AG04450 (cell line): Measurements from ENCODE around the gene FAXC. TPM values are rescaled to one million over a fixed set of nuclear protein-coding genes. Genes with fewer than 3 reads are reported as not detected.
A peak's percentile ranks its signal among the peaks of the same experiment; 100 is the strongest.

Experiments used
- CTCF ChIA-PET: fragments of 300-600, 350-600 bp; formaldehyde crosslinking; extraction: SDS; loops from one replicate; lab custom pipeline; 2022; ENCODE audit warnings: antibody characterized with exemption, inconsistent platforms; lab: Charles Lee
- POLR2A ChIA-PET: fragments of 350-600 bp; formaldehyde crosslinking; extraction: SDS; loops from one replicate; lab custom pipeline; 2021; ENCODE audit warnings: antibody characterized with exemption, inconsistent platforms; lab: Yijun Ruan, JAX
- DNase-seq: peaks from one replicate; pipeline ENCODE4 v3.0.0-alpha.2; 2011; ENCODE audit warnings: low read depth, low spot score
- H3K27ac ChIP-seq: one replicate; pipeline ENCODE4 v1.5.1; 2012; ENCODE audit warnings: low read depth, low read length, control low read depth
- H3K27me3 ChIP-seq: one replicate; pipeline ENCODE4 v1.6.0; 2012; ENCODE audit warnings: low read length; ENCODE audit not compliant: control insufficient read depth, insufficient read depth
- H3K4me3 ChIP-seq: 2 replicates; pipeline ENCODE4 v1.5.1; 2011; ENCODE audit warnings: mild to moderate bottlenecking, low read depth, low read length, control low read depth
- H3K9me3 ChIP-seq: 2 replicates; pipeline ENCODE4 v1.5.1; 2012; ENCODE audit warnings: low read length; ENCODE audit not compliant: control insufficient read depth, insufficient read depth
- CTCF ChIP-seq: IDR thresholded peaks from 2 replicates; pipeline ENCODE4 v1.5.1; 2011; ENCODE audit warnings: low read depth, low read length, control low read depth, inconsistent platforms
- polyA plus RNA-seq: library from polyadenylated mRNA; depleted of rRNA; stranded (reverse); fragments of >200 nt; gene quantifications from 2 replicates; pipeline ENCODE4 v1.2.3, GENCODE V29; 2011

Gene FAXC
- polyA plus RNA-seq, 1 experiment: 8.4 TPM

- DNase-seq: peak; percentile 36
- ChIA-PET POLR2A (interaction anchor here (1.2 kb wide), 1 partner anchor 64 kb away, joined by 6 read pairs; the partner anchor contains the start of gene COQ3), CTCF (interaction anchor here (0.6 to 4.6 kb wide), 52 partner anchors 9 to 492 kb away, joined by 3 to 71 read pairs (median 5); partner anchors contain the start of genes COQ3, FAXC and PNISR)
- no peaks in the 10 kb centered on the region for H3K9me3 ChIP-seq
- H3K27ac ChIP-seq: no peak overlapping the region
- TF ChIP-seq CTCF: peak; percentile 81
- no peaks in the 10 kb centered on the region for H3K27me3 ChIP-seq
- no peak overlapping the region for H3K4me3 ChIP-seq
Observed at GRCh38 chr6:99330159-99330558, 19.3 kb downstream of the FAXC start.

- TF ChIP-seq CTCF: no peak
- DNase-seq: no peak
- H3K27me3 ChIP-seq: no peaks in the 10 kb centered on the region
- ChIA-PET CTCF (interaction anchor here (1.4 kb wide), 1 partner anchor 9 kb away, joined by 8 read pairs; no protein-coding TSS in a partner anchor), POLR2A (no interaction called here)
- no peak overlapping the region for H3K27ac ChIP-seq
- H3K4me3 ChIP-seq: no peak overlapping the region
- no peaks in the 10 kb centered on the region for H3K9me3 ChIP-seq
Observed at GRCh38 chr6:99324996-99325395, 24.5 kb downstream of the FAXC start.

GRCh38 chr6:99318566-99318965, 30.9 kb downstream of the FAXC start:
- H3K27me3 ChIP-seq: no peaks in the 10 kb centered on the region
- DNase-seq: no peak
- CTCF ChIA-PET: interaction anchor here (4.8 kb wide), 1 partner anchor 12 kb away, joined by 57 read pairs; no protein-coding TSS in a partner anchor
- H3K9me3 ChIP-seq: no peaks in the 10 kb centered on the region
- H3K27ac ChIP-seq: no peak overlapping the region
- H3K4me3 ChIP-seq: no peak overlapping the region
- POLR2A ChIA-PET: no interaction called here
- TF ChIP-seq CTCF: no peak

GRCh38 chr6:99312354-99312753, 37.1 kb downstream of the FAXC start:
- Histone ChIP-seq H3K4me3 (no peak overlapping the region), H3K27ac (no peak overlapping the region), H3K27me3 (no peaks in the 10 kb centered on the region), H3K9me3 (no peaks in the 10 kb centered on the region)
- no peak for DNase-seq
- ChIA-PET POLR2A (no interaction called here), CTCF (interaction anchor here (2.6 kb wide), 1 partner anchor 18 kb away, joined by 18 read pairs; no protein-coding TSS in a partner anchor)
- no peak for TF ChIP-seq CTCF

- ChIA-PET POLR2A (no interaction called here), CTCF (interaction anchor here (0.6 to 1.1 kb wide), 2 partner anchors 19 to 316 kb away, joined by 5 to 8 read pairs; no protein-coding TSS in a partner anchor)
- no peak for DNase-seq
- Histone ChIP-seq H3K9me3 (no peaks in the 10 kb centered on the region), H3K27ac (no peak overlapping the region), H3K4me3 (no peak overlapping the region), H3K27me3 (no peaks in the 10 kb centered on the region)
- no peak for TF ChIP-seq CTCF
Observed at GRCh38 chr6:99310553-99310952, 38.9 kb downstream of the FAXC start.
